Epidermal melanocyte (primary cell): ENCODE results near the gene ICAM2.

Experiments
- DNase-seq: peaks from one replicate; pipeline ENCODE4 v3.0.0; 2011; ENCODE audit warnings: low spot score; ENCODE audit not compliant: insufficient read length

Gene ICAM2

GRCh38 chr17:64020056-64020766 lies at the start of gene ICAM2:
Gene ICAM2 (minus strand): TSS chr17:64020633. CDS start chr17:64006691, 13,942 bp downstream.
- DNase-seq: no peak

GRCh38 chr17:64070213-64070612 lies 49.8 kb upstream of the ICAM2 start:
- DNase-seq: no peak

GRCh38 chr17:64069143-64069542 lies 48.7 kb upstream of the ICAM2 start:
- no peak for DNase-seq

- DNase-seq: no peak
Observed at GRCh38 chr17:64067657-64068056, 47.2 kb upstream of the ICAM2 start.

- no peak for DNase-seq
Observed at GRCh38 chr17:64066716-64067115, 46.3 kb upstream of the ICAM2 start.

- no peak for DNase-seq
Observed at GRCh38 chr17:64065161-64065560, 44.7 kb upstream of the ICAM2 start.

- no peak for DNase-seq
Observed at GRCh38 chr17:64064331-64064730, 43.9 kb upstream of the ICAM2 start.

GRCh38 chr17:64063766-64064224 lies 43.4 kb upstream of the ICAM2 start:
- no peak for DNase-seq

- DNase-seq: no peak
Observed at GRCh38 chr17:64063088-64063487, 42.7 kb upstream of the ICAM2 start.

- no peak for DNase-seq
Observed at GRCh38 chr17:64061178-64061898, 40.9 kb upstream of the ICAM2 start.

GRCh38 chr17:64060331-64060730 lies 39.9 kb upstream of the ICAM2 start:
- no peak for DNase-seq

GRCh38 chr17:64059756-64060155 lies 39.3 kb upstream of the ICAM2 start:
- DNase-seq: no peak

- DNase-seq: no peak
Observed at GRCh38 chr17:64058621-64059020, 38.2 kb upstream of the ICAM2 start.

- DNase-seq: no peak
Observed at GRCh38 chr17:64057701-64058263, 37.3 kb upstream of the ICAM2 start.

GRCh38 chr17:64056269-64057005 lies 36.0 kb upstream of the ICAM2 start:
- DNase-seq: no peak

GRCh38 chr17:64055183-64056142 lies 35.0 kb upstream of the ICAM2 start:
- no peak for DNase-seq

GRCh38 chr17:64054304-64054703 lies 33.9 kb upstream of the ICAM2 start:
- DNase-seq: no peak

GRCh38 chr17:64053101-64053500 lies 32.7 kb upstream of the ICAM2 start:
- DNase-seq: no peak

- DNase-seq: no peak
Observed at GRCh38 chr17:64051153-64051552, 30.7 kb upstream of the ICAM2 start.

- no peak for DNase-seq
Observed at GRCh38 chr17:64048805-64049204, 28.4 kb upstream of the ICAM2 start.

- no peak for DNase-seq
Observed at GRCh38 chr17:64045176-64045575, 24.7 kb upstream of the ICAM2 start.
